HEK293 (cell line): ENCODE data around the gene POMT2.

Source experiments
- CTCF ChIP-seq: fragments of 450-650 bp; formaldehyde crosslinking; IDR thresholded peaks from 2 replicates; pipeline ENCODE4 v1.5.1; 2016; ENCODE audit warnings: missing biosample characterization, missing genetic modification characterization
- PBX3 ChIP-seq: sonication (generic); formaldehyde crosslinking; IDR thresholded peaks from 2 replicates; pipeline ENCODE4 v1.8.1; 2022; ENCODE audit warnings: mild to moderate bottlenecking, moderate library complexity, missing genetic modification reagents
- PRDM4 ChIP-seq: fragments of 450-650 bp; formaldehyde crosslinking; IDR thresholded peaks from 2 replicates; pipeline ENCODE4 v1.5.1; 2017; ENCODE audit warnings: missing biosample characterization, missing genetic modification characterization
- ZBTB26 ChIP-seq: fragments of 450-650 bp; formaldehyde crosslinking; optimal IDR thresholded peaks from 2 replicates; pipeline ENCODE3; 2016; ENCODE audit warnings: missing biosample characterization, mild to moderate bottlenecking, missing genetic modification characterization
- ZNF274 ChIP-seq, 2 experiments: fragments of 200-500 bp in 1 of 2; fragments of 450-650 bp in 1 of 2; sonication (Bioruptor generic) in 1 of 2; formaldehyde crosslinking in 1 of 2; IDR thresholded peaks; 2 replicates each; pipeline versions ENCODE4 v1.5.1 to v1.6.1; 2014 to 2016; ENCODE audit warnings: borderline replicate concordance in 1 of 2, inconsistent platforms in 1 of 2, low read length in 1 of 2, missing biosample characterization in 1 of 2, missing genetic modification characterization in 1 of 2
- ZNF416 ChIP-seq: fragments of 450-650 bp; formaldehyde crosslinking; IDR thresholded peaks from 2 replicates; pipeline ENCODE4 v1.5.1; 2016; ENCODE audit warnings: missing biosample characterization, missing genetic modification characterization
- ZNF501 ChIP-seq: fragments of 450-650 bp; formaldehyde crosslinking; IDR thresholded peaks from 2 replicates; pipeline ENCODE4 v1.5.1; 2016; ENCODE audit warnings: missing biosample characterization, missing genetic modification characterization
- ZNF518A ChIP-seq: fragments of 450-650 bp; formaldehyde crosslinking; conservative IDR thresholded peaks from 2 replicates; pipeline ENCODE4 v1.5.1; 2016; ENCODE audit warnings: low read depth, missing biosample characterization, missing genetic modification characterization
- ZNF621 ChIP-seq: fragments of 450-650 bp; formaldehyde crosslinking; IDR thresholded peaks from 2 replicates; pipeline ENCODE4 v1.5.1; 2017; ENCODE audit warnings: missing biosample characterization, missing genetic modification characterization
- ZNF660 ChIP-seq: fragments of 450-650 bp; IDR thresholded peaks from 2 replicates; pipeline ENCODE4 v1.5.1; 2018; ENCODE audit warnings: missing biosample characterization, mild to moderate bottlenecking, missing genetic modification characterization
- ZNF76 ChIP-seq: fragments of 450-650 bp; formaldehyde crosslinking; IDR thresholded peaks from 2 replicates; pipeline ENCODE4; 2016; ENCODE audit warnings: low read depth, missing biosample characterization, missing genetic modification characterization, borderline replicate concordance
- ZSCAN5A ChIP-seq: fragments of 450-650 bp; formaldehyde crosslinking; IDR thresholded peaks from 2 replicates; pipeline ENCODE4 v1.5.1; 2016; ENCODE audit warnings: missing biosample characterization, missing genetic modification characterization

GRCh38 chr14:77306851-77307496, 13.7 kb downstream of the POMT2 start:
- no peak for TF ChIP-seq ZNF518A (tag by site-specific recombination)
- TF ChIP-seq CTCF (tag by site-specific recombination), result no peak
- no peak for TF ChIP-seq ZNF76 (tag by site-specific recombination)
- no peak for TF ChIP-seq PBX3 (CRISPR knock-in tag)
- no peak for TF ChIP-seq PRDM4
- TF ChIP-seq ZBTB26 (tag by site-specific recombination), result no peak
- TF ChIP-seq ZSCAN5A (tag by site-specific recombination), result no peak
- TF ChIP-seq ZNF501 (tag by site-specific recombination), result no peak
- no peak for TF ChIP-seq ZNF621
- no peak for TF ChIP-seq ZNF660 (tag by site-specific recombination)
- TF ChIP-seq ZNF416, result no peak
- no peak for TF ChIP-seq ZNF274 (IDR thresholded peaks at IDR 0.05; ENCODE audit: low read length)
- no peak for TF ChIP-seq ZNF274 (tag by site-specific recombination; IDR thresholded peaks at IDR 0.05; ENCODE audit: borderline replicate concordance)
